Chondrocyte (in vitro differentiated cells): ENCODE data around the gene CEACAM6. TPM values are rescaled to one million over a fixed set of nuclear protein-coding genes. Genes with fewer than 3 reads are reported as not detected.

Source experiments
- DNase-seq: peaks from one replicate; pipeline ENCODE4 v3.0.0; 2021; ENCODE audit warnings: mixed read lengths, low spot score
- H3K27ac Mint-ChIP-seq: one replicate; pipeline ENCODE4 v1.8.0; 2021; ENCODE audit warnings: mild to moderate bottlenecking, moderate library complexity, mixed read lengths; ENCODE audit not compliant: unreplicated experiment
- H3K27me3 Mint-ChIP-seq: 2 replicates; pipeline ENCODE4 v1.8.0; 2021; ENCODE audit warnings: low read depth, mixed read lengths
- H3K36me3 Mint-ChIP-seq: 2 replicates; pipeline ENCODE4 v1.8.0; 2021; ENCODE audit warnings: low read depth, mixed read lengths
- H3K4me1 Mint-ChIP-seq: 2 replicates; pipeline ENCODE4 v1.8.0; 2021; ENCODE audit warnings: low read depth, mild to moderate bottlenecking, mixed read lengths
- H3K4me3 Mint-ChIP-seq: one replicate; pipeline ENCODE4 v1.8.0; 2021; ENCODE audit warnings: mild to moderate bottlenecking, moderate library complexity, mixed read lengths; ENCODE audit not compliant: unreplicated experiment
- H3K9me3 Mint-ChIP-seq: 2 replicates; pipeline ENCODE4 v1.8.0; 2021; ENCODE audit warnings: low read depth, mixed read lengths
- CTCF ChIP-seq: fragments of 200-600 bp; sonication (generic); IDR thresholded peaks from 2 replicates; pipeline ENCODE4 v1.5.0; 2021; ENCODE audit warnings: antibody characterized with exemption, mild to moderate bottlenecking, moderate library complexity
- total RNA-seq: library from RNA; stranded (reverse); gene quantifications from 3 replicates; pipeline ENCODE4 v1.2.1, GENCODE V29; 2021

CEACAM6 gene
- total RNA-seq, 1 donor from 2014 or later, result not detected

- no peaks in the 10 kb centered on the region for H3K9me3 Mint-ChIP-seq
- peaks cover 39% of the 10 kb centered on the region for H3K27me3 Mint-ChIP-seq
- H3K36me3 Mint-ChIP-seq, result no peaks in the 10 kb centered on the region
- no peaks in the 10 kb centered on the region for H3K4me1 Mint-ChIP-seq
- no peak for TF ChIP-seq CTCF
- H3K4me3 Mint-ChIP-seq, result no peak overlapping the region
- no peak overlapping the region for H3K27ac Mint-ChIP-seq
- no peak for DNase-seq
Measured at GRCh38 chr19:41740415-41741243, 14.7 kb upstream of the CEACAM6 start.

DNA sequence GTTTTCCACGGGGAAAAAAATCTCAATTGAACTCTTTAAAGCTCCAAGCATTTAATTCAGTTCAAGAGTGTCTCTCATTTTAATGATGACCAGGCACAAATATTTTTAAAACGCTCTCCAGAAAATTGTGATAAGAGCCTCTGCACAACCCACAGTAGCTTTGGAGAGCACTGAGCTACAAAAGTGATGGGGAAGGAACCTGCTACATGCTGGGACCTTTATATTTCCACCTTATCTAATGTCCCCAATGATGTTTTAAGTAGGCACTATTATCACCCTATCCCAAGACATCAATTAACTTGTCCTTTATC lies 14.1 kb upstream of the CEACAM6 start:
- Mint-ChIP-seq H3K27ac (no peak overlapping the region), H3K4me1 (no peaks in the 10 kb centered on the region), H3K36me3 (no peaks in the 10 kb centered on the region), H3K9me3 (no peaks in the 10 kb centered on the region), H3K4me3 (no peak overlapping the region), H3K27me3 (peaks cover 39% of the 10 kb centered on the region)
- TF ChIP-seq CTCF, result no peak
- DNase-seq, result no peak

GRCh38 chr19:41744850-41745249 lies 10.5 kb upstream of the CEACAM6 start:
- H3K4me3 Mint-ChIP-seq, result no peak overlapping the region
- no peak overlapping the region for H3K27ac Mint-ChIP-seq
- peaks cover 53% of the 10 kb centered on the region for H3K27me3 Mint-ChIP-seq
- DNase-seq, result no peak
- no peaks in the 10 kb centered on the region for H3K4me1 Mint-ChIP-seq
- H3K9me3 Mint-ChIP-seq, result no peaks in the 10 kb centered on the region
- no peaks in the 10 kb centered on the region for H3K36me3 Mint-ChIP-seq
- TF ChIP-seq CTCF, result no peak

DNA sequence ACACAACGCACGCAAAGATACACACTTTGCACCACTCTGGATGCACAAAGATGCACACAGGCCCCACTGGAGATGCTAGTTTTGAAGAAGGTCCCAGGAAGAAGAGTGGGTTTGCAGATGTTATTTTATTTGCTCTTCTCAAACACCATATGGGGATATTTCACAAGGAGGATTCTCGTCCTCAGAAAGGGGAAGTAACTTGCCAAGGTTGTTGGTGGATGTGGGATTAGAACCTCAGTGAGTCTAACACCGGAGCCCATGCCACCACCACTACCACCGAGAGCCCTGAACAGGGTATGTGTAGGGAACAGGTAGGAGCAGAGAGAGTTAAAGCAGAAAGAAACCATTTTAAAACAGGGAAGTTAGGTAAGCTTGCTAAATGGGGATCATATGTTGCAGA lies 9.6 kb upstream of the CEACAM6 start:
- H3K4me1 Mint-ChIP-seq, result no peaks in the 10 kb centered on the region
- peaks cover 51% of the 10 kb centered on the region for H3K27me3 Mint-ChIP-seq
- H3K9me3 Mint-ChIP-seq, result no peaks in the 10 kb centered on the region
- no peak overlapping the region for H3K4me3 Mint-ChIP-seq
- no peaks in the 10 kb centered on the region for H3K36me3 Mint-ChIP-seq
- no peak for DNase-seq
- no peak overlapping the region for H3K27ac Mint-ChIP-seq
- TF ChIP-seq CTCF, result no peak

- TF ChIP-seq CTCF, result peak; percentile 75
- Mint-ChIP-seq H3K4me3 (no peak overlapping the region), H3K36me3 (no peaks in the 10 kb centered on the region), H3K27me3 (peaks cover 55% of the 10 kb centered on the region), H3K27ac (no peak overlapping the region), H3K9me3 (no peaks in the 10 kb centered on the region), H3K4me1 (no peaks in the 10 kb centered on the region)
- no peak for DNase-seq
Measured at GRCh38 chr19:41746593-41747227, 8.6 kb upstream of the CEACAM6 start.
